PC-9 (cell line): ENCODE results near the gene PITPNC1. TPM values are rescaled to one million over a fixed set of nuclear protein-coding genes. Genes with fewer than 3 reads are reported as not detected.

ENCODE experiments used
- BruUV-seq: library from RNA; stranded (reverse); fragments of 400-500 nt; replicated peaks from 2 replicates; lab custom pipeline; 2021; lab: Mats Ljungman, UMichigan
- CTCF ChIA-PET: fragments of 300-600 bp; sonication (Branson Sonifier 250); formaldehyde crosslinking; loops from one replicate; lab custom pipeline; 2022; ENCODE audit warnings: antibody characterized with exemption; lab: Charles Lee
- POLR2A ChIA-PET: fragments of 300-600 bp; sonication (Branson Sonifier 250); formaldehyde crosslinking; loops from one replicate; lab custom pipeline; 2022; ENCODE audit warnings: antibody characterized with exemption; ENCODE audit not compliant: unreplicated experiment; lab: Charles Lee
- DNase-seq, 2 experiments: peaks; one replicate each; pipeline versions ENCODE4 v3.0.0 to v3.0.0-alpha.2; 2015 to 2022; ENCODE audit warnings: mixed read lengths in 1 of 2
- H2AFZ ChIP-seq: fragments of 200-600 bp; sonication (generic); 2 replicates; pipeline ENCODE4 v1.8.1; 2017; ENCODE audit warnings: antibody characterized with exemption
- H3F3A ChIP-seq: fragments of 200-600 bp; sonication (generic); 2 replicates; pipeline ENCODE4 v1.8.1; 2017; ENCODE audit warnings: antibody characterized with exemption, mild to moderate bottlenecking, low read depth; ENCODE audit not compliant: insufficient read depth
- H3K27ac ChIP-seq: fragments of 200-600 bp; sonication (generic); 2 replicates; pipeline ENCODE4 v1.6.1; 2016; ENCODE audit warnings: mixed run types
- H3K27me3 ChIP-seq: fragments of 200-600 bp; sonication (generic); 2 replicates; pipeline ENCODE4 v1.6.1; 2016; ENCODE audit warnings: low read depth, mixed run types; ENCODE audit not compliant: insufficient read depth
- H3K36me3 ChIP-seq: fragments of 200-600 bp; sonication (generic); 2 replicates; pipeline ENCODE4 v1.6.1; 2016; ENCODE audit warnings: low read depth, mixed run types
- H3K4me1 ChIP-seq: fragments of 200-600 bp; sonication (generic); replicated peaks from 2 replicates; pipeline ENCODE4 v1.6.1; 2016; ENCODE audit warnings: mixed run types; ENCODE audit not compliant: insufficient read depth
- H3K4me2 ChIP-seq: fragments of 200-600 bp; sonication (generic); 2 replicates; pipeline ENCODE4 v1.6.1; 2017; ENCODE audit warnings: mixed run types
- H3K4me3 ChIP-seq: fragments of 200-600 bp; sonication (generic); 2 replicates; pipeline ENCODE4 v1.6.1; 2016; ENCODE audit warnings: mixed run types
- H3K79me2 ChIP-seq: fragments of 200-600 bp; sonication (generic); 2 replicates; pipeline ENCODE4 v1.6.1; 2017; ENCODE audit warnings: low read depth, mixed run types
- H3K9me2 ChIP-seq: fragments of 200-600 bp; sonication (generic); 2 replicates; pipeline ENCODE4 v1.8.1; 2017; ENCODE audit warnings: mild to moderate bottlenecking; ENCODE audit not compliant: insufficient read depth
- H3K9me3 ChIP-seq: fragments of 200-600 bp; sonication (generic); 2 replicates; pipeline ENCODE4 v1.8.1; 2016; ENCODE audit warnings: low read depth; ENCODE audit not compliant: insufficient read depth
- H4K20me1 ChIP-seq: fragments of 200-600 bp; sonication (generic); 2 replicates; pipeline ENCODE4 v1.8.1; 2017; ENCODE audit not compliant: insufficient read depth
- EZH2 ChIP-seq: fragments of 200-600 bp; sonication (generic); IDR thresholded peaks from 2 replicates; pipeline ENCODE4 v1.8.0; 2017; ENCODE audit warnings: antibody characterized with exemption, low read depth
- intact Hi-C: fragments of 100-400 bp; cut with micrococcal nuclease; formaldehyde crosslinking; loops from one replicate; pipeline ENCODE4 v1.10.0; 2022; ENCODE audit not compliant: unreplicated experiment
- total RNA-seq: library from RNA; stranded (reverse); gene quantifications from 2 replicates; pipeline ENCODE4 v1.2.3, GENCODE V29; 2021
- TF ChIP-seq, protein P1 (sequence below): fragments of 200-600 bp; sonication (generic); conservative IDR thresholded peaks from 2 replicates; pipeline ENCODE4 v1.6.1; 2017; ENCODE audit warnings: mixed run types, antibody characterized with exemption, mild to moderate bottlenecking, moderate library complexity

PITPNC1 gene
- total RNA-seq, 1 experiment from 2014 or later: 6.0 TPM

DNA sequence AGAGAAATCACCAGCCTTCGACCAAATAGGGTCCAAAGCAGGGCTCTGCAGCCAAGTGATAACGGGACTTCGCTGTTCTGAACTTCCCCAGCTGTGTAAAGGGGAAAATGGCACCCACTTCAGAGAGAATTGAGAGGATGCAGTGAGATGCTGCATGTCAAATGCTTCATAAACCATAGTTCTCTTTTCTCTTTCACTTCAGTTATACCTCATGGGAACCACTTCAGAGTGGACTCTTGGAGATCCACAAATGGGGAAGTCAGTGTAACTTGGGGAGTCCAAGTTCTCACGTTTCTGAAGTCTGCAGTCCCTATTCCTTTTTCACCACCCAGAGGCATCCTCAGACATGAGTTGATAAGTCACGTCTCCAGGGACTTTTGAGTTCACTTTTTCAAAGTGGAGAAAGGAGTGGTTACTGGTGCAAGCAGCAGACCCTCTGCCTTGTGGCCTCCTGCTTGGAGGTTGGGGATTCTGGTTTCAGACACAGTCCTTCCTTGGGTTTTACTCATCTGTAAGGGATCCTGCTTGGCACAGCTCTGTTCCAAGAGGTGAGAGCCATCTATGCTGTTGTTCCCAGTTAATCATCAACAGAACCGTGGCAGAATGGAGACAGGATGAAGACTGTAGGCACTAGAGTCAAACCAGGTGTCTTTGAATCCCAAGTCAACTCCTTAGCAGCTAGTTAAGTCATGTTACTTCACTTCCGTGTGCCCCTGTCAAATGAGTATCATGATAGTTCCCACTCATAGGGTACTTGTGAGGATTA is 217.2 kb downstream of the PITPNC1 start:
- BruUV-seq: no TSS peak
- ChIA-PET CTCF (no interaction called here), POLR2A (no interaction called here)
- intact Hi-C loops: no loop called here
- no peak for DNase-seq
- Histone ChIP-seq H3K27me3 (no peaks in the 10 kb centered on the region), H2AFZ (no peak overlapping the region), H3K79me2 (no peaks in the 10 kb centered on the region), H3K4me3 (no peak overlapping the region), H3K4me2 (no peak overlapping the region), H4K20me1 (no peaks in the 10 kb centered on the region), H3K27ac (no peak overlapping the region), H3K4me1 (no peaks in the 10 kb centered on the region), H3K9me2 (no peaks in the 10 kb centered on the region), H3F3A (no peaks in the 10 kb centered on the region), H3K9me3 (no peaks in the 10 kb centered on the region), H3K36me3 (no peaks in the 10 kb centered on the region)
- TF ChIP-seq EZH2: no peak
- TF ChIP-seq, protein P1, sequence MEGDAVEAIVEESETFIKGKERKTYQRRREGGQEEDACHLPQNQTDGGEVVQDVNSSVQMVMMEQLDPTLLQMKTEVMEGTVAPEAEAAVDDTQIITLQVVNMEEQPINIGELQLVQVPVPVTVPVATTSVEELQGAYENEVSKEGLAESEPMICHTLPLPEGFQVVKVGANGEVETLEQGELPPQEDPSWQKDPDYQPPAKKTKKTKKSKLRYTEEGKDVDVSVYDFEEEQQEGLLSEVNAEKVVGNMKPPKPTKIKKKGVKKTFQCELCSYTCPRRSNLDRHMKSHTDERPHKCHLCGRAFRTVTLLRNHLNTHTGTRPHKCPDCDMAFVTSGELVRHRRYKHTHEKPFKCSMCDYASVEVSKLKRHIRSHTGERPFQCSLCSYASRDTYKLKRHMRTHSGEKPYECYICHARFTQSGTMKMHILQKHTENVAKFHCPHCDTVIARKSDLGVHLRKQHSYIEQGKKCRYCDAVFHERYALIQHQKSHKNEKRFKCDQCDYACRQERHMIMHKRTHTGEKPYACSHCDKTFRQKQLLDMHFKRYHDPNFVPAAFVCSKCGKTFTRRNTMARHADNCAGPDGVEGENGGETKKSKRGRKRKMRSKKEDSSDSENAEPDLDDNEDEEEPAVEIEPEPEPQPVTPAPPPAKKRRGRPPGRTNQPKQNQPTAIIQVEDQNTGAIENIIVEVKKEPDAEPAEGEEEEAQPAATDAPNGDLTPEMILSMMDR: no peak

DNA sequence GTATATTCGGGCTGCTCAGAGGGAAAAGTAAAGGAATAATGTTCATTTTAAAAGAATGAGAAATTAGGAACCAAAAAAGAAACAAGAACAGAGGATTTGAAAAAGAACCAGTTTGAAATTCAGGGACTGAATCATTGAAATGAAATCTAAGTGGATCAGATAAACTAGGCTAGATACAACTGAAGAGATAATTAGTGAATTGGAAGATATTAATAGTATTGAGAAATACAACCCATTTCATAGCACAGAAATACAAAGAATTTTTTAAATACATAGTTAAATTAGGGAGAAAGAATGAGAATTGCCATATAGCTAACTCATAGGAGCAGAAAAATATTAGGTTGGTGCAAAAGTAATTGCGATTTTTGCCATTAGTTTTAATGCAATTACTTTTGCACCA is 223.3 kb downstream of the PITPNC1 start:
- H3K9me3 ChIP-seq: no peaks in the 10 kb centered on the region
- no peak overlapping the region for H3K4me3 ChIP-seq
- H3F3A ChIP-seq: no peaks in the 10 kb centered on the region
- DNase-seq: no peak
- no peak overlapping the region for H3K27ac ChIP-seq
- BruUV-seq: no TSS peak
- H3K4me1 ChIP-seq: no peaks in the 10 kb centered on the region
- no peak overlapping the region for H2AFZ ChIP-seq
- intact Hi-C loops: loop anchor here (5.0 to 10.0 kb wide), 3 partner anchors 108 to 326 kb away; no protein-coding TSS in a partner anchor
- CTCF ChIA-PET: interaction anchor here (0.6 kb wide), 2 partner anchors 215 to 358 kb away, joined by 3 to 4 read pairs; no protein-coding TSS in a partner anchor
- no peaks in the 10 kb centered on the region for H3K9me2 ChIP-seq
- no peaks in the 10 kb centered on the region for H4K20me1 ChIP-seq
- H3K27me3 ChIP-seq: no peaks in the 10 kb centered on the region
- H3K36me3 ChIP-seq: no peaks in the 10 kb centered on the region
- no peaks in the 10 kb centered on the region for H3K79me2 ChIP-seq
- TF ChIP-seq EZH2: no peak
- TF ChIP-seq, protein P1: no peak
- POLR2A ChIA-PET: no interaction called here
- H3K4me2 ChIP-seq: no peak overlapping the region

GRCh38 chr17:67601897-67602296 is 224.8 kb downstream of the PITPNC1 start:
- no peak overlapping the region for H3K4me3 ChIP-seq
- H3K9me2 ChIP-seq: no peaks in the 10 kb centered on the region
- H4K20me1 ChIP-seq: no peaks in the 10 kb centered on the region
- ChIA-PET CTCF (no interaction called here), POLR2A (no interaction called here)
- no peaks in the 10 kb centered on the region for H3K27me3 ChIP-seq
- H3K27ac ChIP-seq: no peak overlapping the region
- no peak for TF ChIP-seq EZH2
- TF ChIP-seq, protein P1: no peak
- H3K9me3 ChIP-seq: no peaks in the 10 kb centered on the region
- H3F3A ChIP-seq: no peaks in the 10 kb centered on the region
- H3K79me2 ChIP-seq: no peaks in the 10 kb centered on the region
- no peak overlapping the region for H2AFZ ChIP-seq
- no peaks in the 10 kb centered on the region for H3K36me3 ChIP-seq
- no TSS peak for BruUV-seq
- no peaks in the 10 kb centered on the region for H3K4me1 ChIP-seq
- intact Hi-C loops: loop anchor here (2.0 to 10.0 kb wide), 4 partner anchors 110 to 327 kb away; no protein-coding TSS in a partner anchor
- H3K4me2 ChIP-seq: no peak overlapping the region
- no peak for DNase-seq
